ENCODE measurements around the gene TGFBR3. TPM values are rescaled to one million over a fixed set of nuclear protein-coding genes. Genes with fewer than 3 reads are reported as not detected.

TGFBR3 gene
- total RNA-seq, 1 experiment from 2014 or later: 0.47 TPM

DNA sequence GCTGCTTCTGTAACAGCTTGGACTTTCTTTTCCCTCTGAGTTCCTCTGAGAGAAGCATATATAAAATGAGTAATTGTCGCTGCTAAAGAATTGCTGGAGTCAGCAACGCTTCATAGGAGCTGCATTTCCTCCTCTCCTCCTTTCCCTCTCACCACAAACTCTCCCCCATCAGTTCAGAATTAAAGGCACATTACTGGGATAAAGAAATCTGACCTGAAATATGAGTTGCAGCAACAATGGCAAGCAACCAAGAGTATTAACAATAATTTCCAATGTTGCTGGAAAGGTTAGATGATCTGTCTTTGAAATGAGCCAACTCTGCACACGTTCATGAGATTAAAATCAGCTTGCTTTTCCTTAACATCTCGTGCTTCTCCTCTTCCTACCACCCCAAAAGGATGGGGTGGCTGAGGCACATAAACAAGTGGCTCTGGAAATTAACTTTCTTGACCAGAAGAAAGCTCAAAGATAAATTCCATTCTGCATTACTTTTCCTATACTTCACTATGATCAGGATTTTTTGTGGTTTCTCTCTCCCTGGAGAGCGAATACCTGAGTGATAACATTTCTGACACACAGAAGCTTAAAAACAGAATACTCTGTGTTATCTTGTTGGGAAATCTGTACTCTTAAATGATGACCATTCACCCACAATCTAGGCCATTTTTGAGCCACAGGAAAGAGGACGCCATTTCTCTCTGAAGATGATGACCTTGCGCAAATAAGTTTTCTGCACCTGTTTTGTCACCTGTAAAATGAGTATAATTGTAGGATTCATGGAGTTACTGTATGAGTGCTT lies 90.2 kb downstream of the TGFBR3 start:
- DNase-seq (ENCODE audit: low read depth): no peak
- in situ Hi-C loops (cut with HindIII; ENCODE audit: low pct_unique_long_range_greater_than_20kb, low sequenced_read_pairs): no loop called here

DNA sequence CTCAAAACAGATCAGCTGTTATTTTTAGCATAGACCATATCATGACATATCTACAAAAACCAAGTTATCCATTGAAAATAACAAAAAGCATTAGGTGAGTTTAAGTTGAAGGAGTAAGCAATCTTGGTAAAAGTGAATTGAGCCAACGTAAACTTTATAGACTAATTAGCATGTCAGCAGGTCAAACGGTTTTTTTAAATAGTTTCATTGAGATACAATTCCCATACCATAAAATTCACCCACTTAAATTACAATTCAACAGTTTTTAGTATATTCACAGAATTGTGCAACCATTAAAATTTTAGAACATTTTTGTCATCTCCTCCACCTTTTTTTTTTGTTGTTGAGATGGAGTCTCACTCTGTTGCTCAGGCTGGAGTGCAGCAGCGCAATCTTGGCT lies 92.1 kb downstream of the TGFBR3 start:
- DNase-seq (ENCODE audit: low read depth): no peak
- in situ Hi-C loops (cut with HindIII; ENCODE audit: low pct_unique_long_range_greater_than_20kb, low sequenced_read_pairs): no loop called here

DNA sequence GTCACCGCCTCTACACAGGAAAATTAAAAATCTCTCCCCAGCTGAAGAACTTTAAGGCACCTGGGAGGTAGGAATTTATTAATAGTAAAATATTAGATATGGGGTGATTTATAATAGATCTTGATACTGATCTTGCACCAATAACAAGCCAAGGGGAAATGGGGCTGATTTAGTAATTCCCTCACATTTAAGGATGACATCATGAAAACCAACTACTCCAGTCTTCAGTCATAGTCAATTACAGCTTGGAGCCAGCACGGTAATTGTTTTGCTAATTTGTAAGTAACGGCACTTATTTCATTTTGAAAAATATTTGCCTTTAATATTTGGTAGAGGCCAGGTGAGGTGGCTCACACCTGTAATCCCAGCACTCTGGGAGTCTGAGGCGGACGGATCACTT lies 92.8 kb downstream of the TGFBR3 start:
- DNase-seq (ENCODE audit: low read depth): no peak
- in situ Hi-C loops (cut with HindIII; ENCODE audit: low pct_unique_long_range_greater_than_20kb, low sequenced_read_pairs): no loop called here

DNA sequence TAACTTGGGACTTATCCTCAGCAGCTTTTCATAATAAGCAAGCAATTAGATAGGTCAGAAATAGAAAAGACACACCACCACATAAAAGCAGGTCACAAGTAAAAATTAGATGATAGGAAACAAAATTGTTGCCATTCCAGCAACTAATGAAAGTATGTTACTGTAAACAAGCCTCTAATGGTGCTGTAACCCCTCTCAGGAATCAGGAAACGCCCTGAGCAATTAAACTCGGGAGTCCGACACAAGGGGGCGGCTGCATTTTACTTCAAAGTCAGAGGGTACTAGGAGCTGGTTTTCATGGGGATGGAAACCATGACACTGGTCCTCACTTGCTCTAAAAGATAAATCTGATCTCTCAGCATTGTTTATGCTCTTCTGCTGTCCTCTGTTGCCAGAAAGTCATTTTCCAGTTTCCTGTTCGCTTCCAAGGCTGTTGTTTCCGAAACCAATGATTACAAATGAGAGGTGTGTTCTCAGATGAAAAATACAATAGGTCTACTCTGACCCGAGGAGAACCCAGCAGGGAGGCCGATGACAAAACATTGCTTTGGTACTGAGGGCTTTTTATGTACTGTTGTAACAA lies 93.4 kb downstream of the TGFBR3 start:
- no peak for DNase-seq (ENCODE audit: low read depth)
- in situ Hi-C loops (cut with HindIII; ENCODE audit: low pct_unique_long_range_greater_than_20kb, low sequenced_read_pairs): no loop called here

DNA sequence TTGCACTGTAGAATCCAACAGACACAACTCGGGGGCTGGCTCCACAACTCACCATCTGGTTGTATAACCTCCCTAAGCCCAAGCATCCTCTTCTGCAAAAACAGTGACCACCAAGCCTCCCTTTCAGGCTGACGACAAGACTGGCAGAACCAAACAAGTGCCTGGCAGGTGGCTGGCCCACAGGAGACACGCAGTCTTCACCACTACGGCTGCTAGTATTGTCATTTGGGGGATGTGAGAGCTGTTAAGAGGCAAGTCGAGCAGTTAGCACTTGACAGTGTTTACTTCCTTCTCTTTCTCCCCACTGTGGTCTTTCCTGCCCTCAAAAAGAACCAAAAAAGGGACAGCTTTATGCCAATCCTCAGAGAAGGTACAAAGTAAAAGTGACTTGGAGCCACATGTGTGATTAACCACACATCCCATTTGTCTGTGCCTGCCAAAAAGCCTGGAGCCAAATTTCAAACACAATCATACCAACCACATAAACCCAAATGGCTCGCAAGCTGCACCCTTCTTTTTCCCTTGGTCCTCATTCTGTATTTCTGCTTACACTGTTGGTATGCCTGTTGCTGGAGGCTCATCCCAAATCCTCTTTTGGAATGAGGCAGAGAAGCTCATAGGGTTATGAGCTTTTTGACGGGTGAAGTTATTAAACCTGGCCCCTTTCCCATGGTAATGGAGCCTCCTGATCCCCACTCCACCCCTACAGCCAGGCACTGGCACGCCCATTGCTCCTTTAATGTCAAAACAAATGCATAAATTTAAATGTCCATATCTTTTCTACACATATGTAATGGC lies 94.1 kb downstream of the TGFBR3 start:
- no peak for DNase-seq (ENCODE audit: low read depth)
- in situ Hi-C loops (cut with HindIII; ENCODE audit: low pct_unique_long_range_greater_than_20kb, low sequenced_read_pairs): no loop called here

DNA sequence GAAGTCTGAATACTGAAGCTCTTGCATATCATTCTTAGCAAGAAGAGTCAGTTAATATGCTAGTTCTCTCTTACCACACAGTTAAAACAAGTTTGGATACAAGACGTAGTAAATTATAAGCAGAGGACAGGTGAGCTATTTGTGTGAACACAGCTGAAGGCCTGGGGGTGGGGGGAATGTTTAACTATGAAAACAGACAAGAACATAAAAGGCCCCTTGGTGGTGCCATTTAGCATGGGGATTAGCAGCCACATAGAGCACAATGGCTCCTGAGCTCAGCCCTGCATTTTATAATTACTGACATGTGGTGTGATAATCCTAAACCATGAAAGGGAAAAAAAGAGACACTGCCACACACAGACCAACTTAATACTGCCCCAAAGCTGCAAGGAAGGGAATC lies 94.8 kb downstream of the TGFBR3 start:
- in situ Hi-C loops (cut with HindIII; ENCODE audit: low pct_unique_long_range_greater_than_20kb, low sequenced_read_pairs): no loop called here
- DNase-seq (ENCODE audit: low read depth): no peak

DNA sequence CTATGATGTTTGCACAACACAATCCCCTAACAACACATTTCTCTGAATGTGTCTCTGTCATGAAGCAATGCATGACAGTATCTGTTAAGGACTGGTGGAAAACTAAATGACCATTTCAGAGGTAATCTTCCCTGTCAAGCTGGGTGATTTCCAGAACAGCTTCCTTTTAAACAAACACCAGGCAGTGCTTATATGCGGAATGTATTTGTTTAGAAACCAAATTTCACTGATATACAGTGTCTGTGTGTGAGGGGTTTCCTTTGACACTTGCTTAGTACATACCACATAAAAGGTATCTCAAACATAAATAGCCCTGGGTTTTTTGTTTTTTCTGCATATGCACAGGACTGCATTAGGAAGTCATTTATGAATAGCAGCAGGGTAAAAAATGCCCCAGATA lies 95.6 kb downstream of the TGFBR3 start:
- in situ Hi-C loops (cut with HindIII; ENCODE audit: low pct_unique_long_range_greater_than_20kb, low sequenced_read_pairs): no loop called here

DNA sequence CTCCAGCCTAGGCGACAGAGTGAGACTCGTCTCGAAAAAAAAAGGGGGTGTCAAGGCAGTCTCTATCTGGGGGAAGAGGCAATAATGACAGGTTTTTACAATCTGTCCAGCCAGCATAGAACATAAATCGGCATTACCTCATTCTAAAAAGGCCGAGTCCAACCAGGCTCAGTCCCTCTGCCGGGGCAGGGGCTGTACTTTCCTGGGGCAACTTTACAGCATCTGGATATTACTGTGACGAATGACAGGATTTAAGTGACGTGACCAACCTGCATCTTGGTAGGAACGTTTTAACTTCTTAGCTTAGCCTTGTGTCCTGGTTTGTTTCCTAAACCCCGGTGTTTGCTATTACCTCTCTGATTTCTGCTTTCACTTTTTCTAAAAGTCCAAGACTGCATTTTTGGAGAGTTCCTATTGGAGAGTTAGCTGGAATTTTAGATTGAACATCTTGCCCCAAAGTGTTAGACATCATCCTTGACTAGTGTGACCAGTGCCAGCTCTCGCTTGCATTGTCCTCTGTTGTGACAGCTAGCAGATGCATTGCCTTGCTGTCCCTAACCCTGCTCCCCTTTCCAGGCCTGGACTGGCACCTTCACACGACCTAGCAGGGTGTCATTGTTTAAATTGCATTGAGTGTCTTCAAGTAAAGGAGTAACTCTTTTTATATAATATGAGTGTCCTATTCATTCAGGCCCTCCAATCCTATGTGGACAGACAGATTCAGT lies 96.5 kb downstream of the TGFBR3 start:
- no peak for DNase-seq (ENCODE audit: low read depth)
- in situ Hi-C loops (cut with HindIII; ENCODE audit: low pct_unique_long_range_greater_than_20kb, low sequenced_read_pairs): no loop called here

More for the DNA sequence above, 95.6 kb downstream of the TGFBR3 start:
- DNase-seq (ENCODE audit: low read depth): no peak

DNA sequence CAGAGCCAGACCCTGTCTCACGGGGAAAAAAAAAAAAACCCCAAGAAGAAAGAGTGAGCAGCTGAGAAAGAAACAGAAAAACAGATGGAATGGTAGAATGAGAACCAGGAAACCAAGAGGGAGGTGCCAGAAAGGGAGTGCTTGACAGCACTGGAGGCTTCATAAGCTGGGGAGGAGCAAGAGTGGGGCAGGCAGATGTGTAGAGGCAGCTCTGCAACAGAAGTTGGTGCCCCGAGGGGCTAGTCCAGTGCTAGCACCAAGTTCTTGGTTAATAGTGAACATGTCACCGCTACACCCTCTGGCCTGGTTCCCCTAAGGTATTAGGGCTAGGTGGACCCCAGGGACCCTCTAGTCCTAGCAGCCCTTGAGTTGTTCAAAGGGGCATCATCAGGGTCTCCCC lies 98.0 kb downstream of the TGFBR3 start:
- in situ Hi-C loops (cut with HindIII; ENCODE audit: low pct_unique_long_range_greater_than_20kb, low sequenced_read_pairs): no loop called here
- DNase-seq (ENCODE audit: low read depth): no peak

DNA sequence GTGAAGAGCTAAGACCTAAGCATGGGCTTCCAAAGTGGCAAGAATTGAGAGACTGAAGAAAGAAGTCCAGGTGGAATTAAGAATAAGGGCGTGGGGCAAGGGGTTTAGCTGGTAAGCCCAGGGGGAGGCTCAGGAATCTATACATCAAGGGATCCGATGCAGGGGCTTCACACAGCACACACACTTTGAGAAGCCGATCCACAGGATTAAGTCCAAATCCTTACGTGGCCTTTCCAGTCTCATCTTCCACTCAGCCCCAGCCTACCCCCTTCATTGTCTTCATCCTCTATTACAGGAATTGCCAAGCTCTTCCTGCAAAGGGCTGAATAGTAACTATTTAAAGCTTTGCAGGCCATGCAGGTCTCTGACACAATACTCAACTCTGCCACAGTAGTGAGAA lies 101.3 kb downstream of the TGFBR3 start:
- in situ Hi-C loops (cut with HindIII; ENCODE audit: low pct_unique_long_range_greater_than_20kb, low sequenced_read_pairs): no loop called here
- no peak for DNase-seq (ENCODE audit: low read depth)

DNA sequence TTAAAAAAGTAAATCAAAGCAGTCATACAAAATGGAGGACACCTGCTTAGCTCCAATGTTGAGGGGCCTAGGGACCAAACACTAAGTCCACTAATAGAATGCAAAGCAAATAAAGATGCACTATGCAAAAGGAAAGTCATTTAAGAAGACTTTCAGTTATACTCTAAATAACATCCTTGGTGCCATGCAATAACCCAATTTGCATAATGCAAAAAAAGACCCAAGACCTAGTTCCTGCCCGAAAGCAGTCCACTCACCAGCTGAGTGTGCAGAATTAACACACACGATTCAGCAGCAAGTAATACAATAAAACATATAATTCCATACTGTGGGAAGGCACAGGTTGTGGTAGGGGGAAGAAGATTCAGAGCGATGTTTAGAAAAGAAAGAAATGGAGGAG lies 101.8 kb downstream of the TGFBR3 start:
- in situ Hi-C loops (cut with HindIII; ENCODE audit: low pct_unique_long_range_greater_than_20kb, low sequenced_read_pairs): no loop called here
- DNase-seq (ENCODE audit: low read depth): no peak

DNA sequence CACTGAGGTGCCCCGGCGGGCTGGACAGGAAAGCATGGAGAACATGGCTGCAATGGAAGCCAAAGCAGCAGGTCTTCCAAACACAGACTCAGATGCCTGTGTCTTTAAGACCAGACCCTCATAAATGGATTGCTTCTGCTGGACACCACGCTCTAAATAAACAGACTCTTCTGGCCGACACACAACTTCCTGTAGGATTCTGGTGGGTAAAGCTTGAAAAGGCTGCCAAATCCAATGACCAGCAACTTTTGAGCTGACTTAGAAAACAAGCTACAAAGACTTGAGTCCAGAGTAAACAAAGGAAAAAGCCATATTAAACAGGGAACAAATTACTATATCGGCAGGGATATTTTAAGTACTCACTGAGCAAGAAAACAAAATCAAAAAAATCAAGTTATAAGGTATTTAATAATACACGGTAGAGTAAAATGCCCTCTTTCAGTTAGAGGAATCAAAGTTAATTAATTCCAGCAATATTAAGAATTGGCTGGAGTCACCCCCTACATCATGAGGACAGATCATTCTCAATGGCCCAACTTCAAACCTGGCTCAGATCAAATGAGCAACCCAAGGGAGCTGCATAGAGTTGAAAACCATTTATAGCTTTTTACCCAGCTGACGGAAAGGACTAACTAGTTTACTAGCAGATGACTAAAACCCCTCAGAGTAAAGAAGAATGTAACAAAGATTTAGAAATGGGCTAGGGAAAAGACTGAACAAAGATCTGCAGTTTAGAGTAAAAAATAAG lies 102.4 kb downstream of the TGFBR3 start:
- DNase-seq (ENCODE audit: low read depth): no peak

DNA sequence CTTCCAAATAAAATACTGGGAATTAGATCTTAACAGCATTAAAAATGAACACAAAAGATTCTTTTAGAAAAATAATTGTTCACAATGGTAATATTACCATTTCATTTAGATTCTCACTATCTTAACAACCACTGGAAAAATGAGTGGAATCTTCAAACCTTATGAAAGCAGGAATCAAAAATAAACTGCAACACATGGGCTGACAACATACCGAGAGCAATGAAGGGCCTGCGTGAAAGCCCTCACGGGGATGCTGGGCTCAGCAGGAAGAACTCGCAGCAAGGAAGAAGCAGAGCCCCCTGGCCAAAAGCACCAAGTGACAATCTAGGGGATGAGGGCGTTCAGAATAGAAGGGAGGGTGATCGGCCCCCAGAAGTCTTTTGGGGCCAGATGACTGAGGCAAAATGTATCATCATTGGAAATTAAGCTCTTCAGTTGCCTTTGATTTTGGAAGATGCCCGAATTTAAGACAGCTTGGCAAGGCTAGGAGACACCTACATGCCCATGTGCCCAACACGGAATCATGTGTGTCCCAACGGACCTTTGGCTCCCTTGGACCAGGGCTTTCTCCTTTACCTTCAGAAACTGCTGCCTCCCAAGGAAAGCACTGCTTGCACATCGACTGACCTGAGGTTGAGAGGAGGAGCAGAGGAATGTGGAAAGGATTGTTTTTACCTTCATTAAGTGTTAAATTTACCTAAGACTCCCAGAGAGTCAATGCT lies 103.9 kb downstream of the TGFBR3 start:
- in situ Hi-C loops (cut with HindIII; ENCODE audit: low pct_unique_long_range_greater_than_20kb, low sequenced_read_pairs): no loop called here
- DNase-seq (ENCODE audit: low read depth): no peak

More for the DNA sequence above, 102.4 kb downstream of the TGFBR3 start:
- in situ Hi-C loops (cut with HindIII; ENCODE audit: low pct_unique_long_range_greater_than_20kb, low sequenced_read_pairs): no loop called here

DNA sequence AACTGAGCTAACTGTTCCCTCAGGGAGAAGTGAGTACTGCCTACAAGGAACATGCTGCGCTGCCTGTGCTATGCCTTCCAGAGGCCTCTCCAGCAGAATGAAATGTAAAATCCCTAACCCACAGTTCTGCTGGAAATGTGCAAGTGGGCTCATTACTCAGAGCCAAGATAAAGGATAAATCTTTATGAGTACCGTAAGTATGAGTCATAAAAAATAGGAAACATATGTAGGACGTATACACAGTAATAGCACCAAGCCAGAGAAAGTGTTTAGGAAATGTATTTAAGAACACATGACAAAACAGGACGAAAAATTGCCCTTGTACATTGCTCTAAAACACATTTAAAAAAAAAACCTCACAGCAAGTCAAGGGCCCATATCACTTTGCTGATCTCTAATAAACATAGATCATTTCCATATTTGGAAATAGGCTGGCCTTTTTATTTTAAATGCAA lies 104.6 kb downstream of the TGFBR3 start:
- no peak for DNase-seq (ENCODE audit: low read depth)
- in situ Hi-C loops (cut with HindIII; ENCODE audit: low pct_unique_long_range_greater_than_20kb, low sequenced_read_pairs): no loop called here

DNA sequence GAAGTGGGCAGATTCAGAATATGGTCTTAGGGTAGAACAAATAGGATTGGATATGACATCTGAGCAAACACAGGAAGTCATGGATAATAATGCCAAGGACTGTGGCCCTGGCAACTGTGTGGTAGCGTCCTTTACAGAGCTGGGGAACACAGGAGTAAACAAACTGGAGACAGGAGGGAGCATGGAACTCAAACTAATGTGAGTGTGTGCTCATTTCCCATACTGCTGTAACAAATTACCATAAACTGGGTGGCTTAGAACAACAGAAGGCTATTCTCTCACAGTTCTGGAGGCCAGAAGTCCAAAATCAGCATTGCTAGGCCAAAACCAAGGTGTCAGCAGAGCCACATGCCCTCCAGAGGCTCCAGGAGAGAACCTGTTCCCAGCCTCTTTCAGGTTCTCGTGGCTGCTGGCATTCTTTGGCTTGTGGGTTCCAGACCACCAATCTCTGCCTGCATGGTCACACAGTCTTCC lies 106.4 kb downstream of the TGFBR3 start:
- in situ Hi-C loops (cut with HindIII; ENCODE audit: low pct_unique_long_range_greater_than_20kb, low sequenced_read_pairs): no loop called here
- no peak for DNase-seq (ENCODE audit: low read depth)

DNA sequence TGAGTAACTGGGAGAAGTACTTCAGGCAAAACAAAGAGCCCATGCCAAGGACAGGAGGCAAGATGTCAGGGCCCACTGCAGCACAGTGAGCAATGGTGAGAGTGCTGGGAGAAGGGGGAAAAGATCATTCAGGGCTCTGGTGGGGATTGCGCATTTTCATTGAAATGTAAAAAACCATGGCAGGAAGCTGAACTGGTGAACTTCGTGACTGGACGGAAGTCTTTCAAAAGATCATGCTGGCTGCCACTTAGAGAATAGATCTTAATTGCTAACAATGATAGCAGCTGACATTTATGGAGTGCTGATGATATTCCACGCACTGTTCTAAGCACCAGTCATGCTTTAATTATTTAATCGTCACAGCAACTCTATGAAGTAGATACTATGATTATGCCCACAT lies 107.0 kb downstream of the TGFBR3 start:
- in situ Hi-C loops (cut with HindIII; ENCODE audit: low pct_unique_long_range_greater_than_20kb, low sequenced_read_pairs): no loop called here
- DNase-seq (ENCODE audit: low read depth): no peak

DNA sequence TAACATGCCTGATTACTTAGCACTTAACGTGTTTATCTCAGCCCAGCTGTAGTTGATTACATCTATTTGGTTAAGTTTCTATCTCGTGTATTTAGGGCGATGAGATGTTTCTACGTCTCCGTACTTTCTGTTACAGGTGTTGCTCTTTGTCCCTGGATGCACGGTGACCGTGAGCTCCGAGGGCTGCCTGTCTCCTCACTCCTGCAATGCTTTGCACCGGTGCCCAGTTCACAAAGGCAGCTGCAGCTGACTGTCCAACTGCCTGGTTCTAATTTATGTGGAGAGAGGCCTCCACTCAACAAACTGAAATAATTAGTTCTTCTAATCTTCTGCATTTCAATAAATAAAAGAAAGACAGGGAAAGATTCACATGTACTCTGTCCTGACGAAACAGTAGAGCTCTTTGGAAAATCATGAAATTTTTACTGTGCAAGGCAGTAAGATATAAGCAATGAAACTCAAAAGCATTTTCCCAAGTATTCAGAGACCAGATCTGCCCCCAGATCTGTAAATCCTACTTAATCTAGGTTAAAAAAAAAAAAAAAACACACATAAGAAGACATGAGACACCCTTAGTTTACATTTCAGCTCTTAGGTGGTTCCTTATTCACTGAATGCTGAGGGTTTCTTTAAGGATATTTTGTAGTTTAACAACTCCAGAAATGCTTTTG lies 108.2 kb downstream of the TGFBR3 start:
- in situ Hi-C loops (cut with HindIII; ENCODE audit: low pct_unique_long_range_greater_than_20kb, low sequenced_read_pairs): no loop called here
- DNase-seq (ENCODE audit: low read depth): no peak
